IMR-90 (cell line): ENCODE results near the gene NELFE. TPM values are rescaled to one million over a fixed set of nuclear protein-coding genes. Genes with fewer than 3 reads are reported as not detected.
"Not testable (repeated sequence)": the region's sequence is repeated elsewhere in the genome, so short reads cannot be mapped to it uniquely, and the experiment has no call there.

Experiments
- ATAC-seq: fragments of 200-7000 bp; cut with Tn5 transposase; 2 replicates; pipeline ENCODE4 v1.9.1; 2020; ENCODE audit warnings: low read depth, mild to moderate bottlenecking, moderate library complexity
- BruUV-seq: library from RNA; stranded (reverse); fragments of 400-500 nt; replicated peaks from 2 replicates; lab custom pipeline; 2021; lab: Mats Ljungman, UMichigan
- CTCF ChIA-PET: fragments of 300-600 bp; formaldehyde crosslinking; extraction: SDS; loops from one replicate; lab custom pipeline; 2021; ENCODE audit warnings: antibody characterized with exemption; lab: Yijun Ruan, JAX
- POLR2A ChIA-PET: fragments of 300-600 bp; sonication (Branson Sonifier 250); formaldehyde crosslinking; loops from one replicate; lab custom pipeline; 2022; ENCODE audit warnings: antibody characterized with exemption; ENCODE audit not compliant: unreplicated experiment; lab: Charles Lee
- DNase-seq: peaks from one replicate; pipeline ENCODE4 v3.0.0; 2013
- H2AFZ ChIP-seq: replicated peaks from 2 replicates; pipeline ENCODE3; 2013; ENCODE audit warnings: low read length, mild to moderate bottlenecking; ENCODE audit not compliant: poor library complexity
- H2AK5ac ChIP-seq: 2 replicates; pipeline ENCODE4 v1.6.1; 2013; ENCODE audit warnings: low read depth, low read length, inconsistent platforms
- H2AK9ac ChIP-seq: replicated peaks from 2 replicates; pipeline ENCODE3; 2013; ENCODE audit warnings: mild to moderate bottlenecking, low read depth, low read length, moderate library complexity; ENCODE audit not compliant: poor library complexity
- H2BK120ac ChIP-seq: 2 replicates; pipeline ENCODE4 v1.6.1; 2013; ENCODE audit warnings: low read depth, low read length, inconsistent platforms
- H2BK15ac ChIP-seq: 3 replicates; pipeline ENCODE4 v1.6.1; 2013; ENCODE audit warnings: low read depth, low read length, inconsistent platforms
- H2BK20ac ChIP-seq: 2 replicates; pipeline ENCODE4 v1.6.1; 2013; ENCODE audit warnings: low read depth, mild to moderate bottlenecking, inconsistent platforms, low read length, moderate library complexity
- H2BK5ac ChIP-seq: 2 replicates; pipeline ENCODE4 v1.6.1; 2013; ENCODE audit warnings: mild to moderate bottlenecking, low read depth, low read length, inconsistent platforms; ENCODE audit not compliant: poor library complexity, severe bottlenecking
- H3K14ac ChIP-seq: replicated peaks from 2 replicates; pipeline ENCODE4 v1.6.1; 2013; ENCODE audit warnings: low read depth, low read length, inconsistent platforms
- H3K18ac ChIP-seq: 2 replicates; pipeline ENCODE4 v1.6.1; 2013; ENCODE audit warnings: low read depth, low read length, control low read depth
- H3K23ac ChIP-seq: 2 replicates; pipeline ENCODE4 v1.6.1; 2013; ENCODE audit warnings: low read depth, low read length, inconsistent platforms
- H3K27ac ChIP-seq: 2 replicates; pipeline ENCODE4 v1.5.1; 2013; ENCODE audit warnings: mild to moderate bottlenecking, control low read depth, low read length; ENCODE audit not compliant: insufficient read depth
- H3K27me3 ChIP-seq: 2 replicates; pipeline ENCODE4 v1.6.1; 2013; ENCODE audit warnings: low read length; ENCODE audit not compliant: control insufficient read depth, insufficient read depth
- H3K36me3 ChIP-seq: 2 replicates; pipeline ENCODE4 v1.6.1; 2013; ENCODE audit warnings: low read length, mixed read lengths; ENCODE audit not compliant: control insufficient read depth, insufficient read depth
- H3K4ac ChIP-seq: 2 replicates; pipeline ENCODE4 v1.6.1; 2013; ENCODE audit warnings: low read depth, low read length, inconsistent platforms
- H3K4me1 ChIP-seq: 2 replicates; pipeline ENCODE4 v1.6.1; 2013; ENCODE audit warnings: low read length, mixed read lengths; ENCODE audit not compliant: control insufficient read depth, insufficient read depth
- H3K4me2 ChIP-seq: 2 replicates; pipeline ENCODE4 v1.6.1; 2013; ENCODE audit warnings: low read depth, mild to moderate bottlenecking, control low read depth, low read length, moderate library complexity
- H3K4me3 ChIP-seq: 2 replicates; pipeline ENCODE4 v1.5.1; 2013; ENCODE audit warnings: low read depth, mild to moderate bottlenecking, control low read depth, low read length, moderate library complexity; ENCODE audit not compliant: insufficient read depth
- H3K56ac ChIP-seq: 2 replicates; pipeline ENCODE4 v1.6.1; 2013; ENCODE audit warnings: low read length, inconsistent platforms; ENCODE audit not compliant: insufficient read depth; ENCODE audit errors: extremely low read depth
- H3K79me1 ChIP-seq, 2 experiments: 2 replicates each; pipeline ENCODE4 v1.6.1; 2013; ENCODE audit warnings: low read length in 2 of 2, inconsistent platforms in 1 of 2, low read depth in 1 of 2
- H3K9ac ChIP-seq: 2 replicates; pipeline ENCODE4 v1.6.1; 2013; ENCODE audit warnings: low read depth, low read length, control low read depth
- H3K9me1 ChIP-seq: 2 replicates; pipeline ENCODE4 v1.6.1; 2013; ENCODE audit warnings: low read length, inconsistent platforms; ENCODE audit not compliant: insufficient read depth
- H3K9me3 ChIP-seq: 2 replicates; pipeline ENCODE4 v1.6.1; 2013; ENCODE audit warnings: low read length; ENCODE audit not compliant: control insufficient read depth, insufficient read depth
- H4K20me1 ChIP-seq: 2 replicates; pipeline ENCODE4 v1.6.1; 2013; ENCODE audit warnings: low read length, inconsistent platforms; ENCODE audit not compliant: insufficient read depth
- H4K5ac ChIP-seq: 2 replicates; pipeline ENCODE4 v1.6.1; 2013; ENCODE audit warnings: mild to moderate bottlenecking, low read depth, low read length, control low read depth
- H4K8ac ChIP-seq, 2 experiments: 2 replicates each; pipeline ENCODE4 v1.6.1; 2013; ENCODE audit warnings: low read depth in 2 of 2, low read length in 2 of 2, control low read depth in 1 of 2, inconsistent platforms in 1 of 2
- H4K91ac ChIP-seq: 2 replicates; pipeline ENCODE4 v1.6.1; 2013; ENCODE audit warnings: low read depth, low read length, inconsistent platforms; ENCODE audit not compliant: insufficient read depth
- WGBS, 2 experiments: methylation state at CpG; one replicate each; pipeline versions ENCODE4 v1.1.5 to v1.1.7; 2013; ENCODE audit warnings: missing lambda C conversion rate in 2 of 2; ENCODE audit not compliant: insufficient read length in 1 of 2; ENCODE audit errors: extremely low coverage in 2 of 2; 5-methylcytosine and 5-hydroxymethylcytosine counted together
- dilution Hi-C: fragments of 300-500 bp; cut with HindIII; formaldehyde crosslinking; loops from one replicate; pipeline ENCODE4 v1.14.3; 2018; ENCODE audit warnings: low sequenced_read_pairs; ENCODE audit not compliant: unreplicated experiment
- in situ Hi-C: fragments of 300-500 bp; cut with MboI; formaldehyde crosslinking; loops from 3 replicates; pipeline ENCODE4 v1.14.3; 2019; ENCODE audit warnings: low sequenced_read_pairs, inconsistent platforms, mixed read lengths
- intact Hi-C: fragments of 100-400 bp; cut with micrococcal nuclease; formaldehyde crosslinking; loops from 2 replicates; pipeline ENCODE4 v1.10.0; 2022
- polyA plus RNA-seq, 3 experiments: library from polyadenylated mRNA; depleted of rRNA; stranded (reverse); fragments of >200 nt; gene quantifications; 2 replicates each; pipeline ENCODE4 v1.2.3, GENCODE V29; 2012; ENCODE audit warnings: low replicate concordance in 1 of 3
- total RNA-seq: library from RNA; depleted of rRNA; stranded (reverse); fragments of >200 nt; gene quantifications from 2 replicates; pipeline ENCODE4 v1.2.3, GENCODE V29; 2012

NELFE gene
- total and polyA plus RNA-seq, 2 of the 4 experiments (the other 2 are of a cell fraction) = 63.6 to 76.0 TPM

- H3K23ac ChIP-seq, BruUV-seq, H4K20me1 ChIP-seq, H3K56ac ChIP-seq, dilution Hi-C loops, in situ Hi-C loops, H3K4me2 ChIP-seq, H2BK15ac ChIP-seq, intact Hi-C loops, H3K4me1 ChIP-seq, H3K4ac ChIP-seq, H4K91ac ChIP-seq, H3K27ac ChIP-seq, H2AK9ac ChIP-seq, H4K5ac ChIP-seq, POLR2A ChIA-PET, H3K79me1 ChIP-seq, DNase-seq, H2AFZ ChIP-seq, H3K36me3 ChIP-seq, ATAC-seq, H4K8ac ChIP-seq, H3K9ac ChIP-seq, H3K14ac ChIP-seq, H2BK20ac ChIP-seq, H3K18ac ChIP-seq, H2BK5ac ChIP-seq, H3K9me1 ChIP-seq, H2AK5ac ChIP-seq, CTCF ChIA-PET, H3K27me3 ChIP-seq, H2BK120ac ChIP-seq, H3K4me3 ChIP-seq, H3K9me3 ChIP-seq: not testable (repeated sequence)
- no CpG with 5 or more reads among the region's 4 CpGs for WGBS, 2 experiments
Observed at GRCh38 chr6:32004393-32004792, 45.6 kb upstream of the NELFE start.

DNA sequence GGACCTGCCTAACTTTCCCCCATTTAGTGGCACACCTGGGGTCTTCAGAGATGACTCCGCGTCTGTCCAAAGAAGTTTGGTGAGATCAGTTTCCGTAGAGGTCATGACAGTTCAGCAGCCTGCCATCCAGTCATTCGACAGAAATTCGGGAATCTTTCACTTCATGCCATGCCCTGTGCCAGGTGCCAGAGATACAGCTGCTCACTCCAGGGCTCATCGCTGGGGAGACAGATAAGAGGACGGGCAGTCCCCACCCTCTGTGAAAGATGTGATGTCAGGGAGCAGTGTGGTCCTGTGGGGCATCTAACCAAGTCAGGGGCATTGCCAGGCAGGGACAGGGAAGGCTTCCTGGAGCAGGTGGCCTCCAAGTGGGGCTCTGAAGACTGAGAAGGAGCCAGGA, 44.5 kb upstream of the NELFE start:
- intact Hi-C loops, DNase-seq: not testable (repeated sequence)
- ATAC-seq = peak; percentile 6; the same call in 1 of the 2 replicates

More for the DNA sequence above, 44.5 kb upstream of the NELFE start:
- H2BK15ac ChIP-seq, H3K4me1 ChIP-seq, H3K4ac ChIP-seq, H4K91ac ChIP-seq, H4K5ac ChIP-seq, H2BK120ac ChIP-seq, H3K4me2 ChIP-seq, H3K79me1 ChIP-seq, H3K23ac ChIP-seq, H3K9ac ChIP-seq, CTCF ChIA-PET, H3K36me3 ChIP-seq, H2BK5ac ChIP-seq, H4K8ac ChIP-seq, H3K56ac ChIP-seq, H3K9me3 ChIP-seq, H3K27me3 ChIP-seq, BruUV-seq, in situ Hi-C loops, H3K9me1 ChIP-seq, POLR2A ChIA-PET, H2AFZ ChIP-seq, H3K4me3 ChIP-seq, H2BK20ac ChIP-seq, H2AK9ac ChIP-seq, H3K14ac ChIP-seq, H3K27ac ChIP-seq, H4K20me1 ChIP-seq, H2AK5ac ChIP-seq, dilution Hi-C loops, H3K18ac ChIP-seq: not testable (repeated sequence)
- no CpG with 5 or more reads among the region's 7 CpGs for WGBS, 2 experiments
